Measurements from ENCODE around the gene FOSL2. TPM values are rescaled to one million over a fixed set of nuclear protein-coding genes. Genes with fewer than 3 reads are reported as not detected.

FOSL2 gene
- total and polyA plus RNA-seq, 10 of the 15 experiments (the other 5 are each of a cell fraction or from before 2014, with no cell fraction given): 0.05 to 1.3 (median 0.34) TPM

DNA sequence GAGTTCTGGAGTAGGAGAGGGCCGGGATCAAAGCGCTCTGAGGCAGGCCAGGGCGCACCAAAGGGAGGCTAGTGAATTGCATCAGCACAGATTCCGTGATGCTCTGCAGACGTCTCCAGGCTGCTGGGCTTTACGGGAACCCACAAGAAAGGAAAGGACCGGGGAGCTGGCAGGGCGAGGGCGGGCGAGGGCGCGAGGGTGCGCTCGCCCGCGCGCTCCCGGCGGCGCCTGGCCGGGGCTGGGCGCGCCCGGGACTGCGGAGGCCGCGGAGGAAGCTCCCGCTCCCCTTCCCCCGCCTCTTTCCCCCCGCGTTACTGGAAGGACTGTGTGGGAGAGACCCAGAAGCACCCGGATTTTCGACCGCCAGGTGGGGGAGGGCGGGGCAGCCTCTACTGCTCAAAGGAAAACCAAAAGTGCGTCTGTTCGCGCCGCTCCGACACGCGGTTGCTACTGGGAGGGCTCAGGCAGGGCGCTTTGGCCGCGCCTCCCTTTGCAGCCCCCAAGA is 2.4 kb upstream of the FOSL2 start (continued):
- peak; percentile 38; the same call in 1 of the 2 replicates for TF ChIP-seq SMARCA5 (IDR thresholded peaks at IDR 0.05)
- TF ChIP-seq, protein P1, sequence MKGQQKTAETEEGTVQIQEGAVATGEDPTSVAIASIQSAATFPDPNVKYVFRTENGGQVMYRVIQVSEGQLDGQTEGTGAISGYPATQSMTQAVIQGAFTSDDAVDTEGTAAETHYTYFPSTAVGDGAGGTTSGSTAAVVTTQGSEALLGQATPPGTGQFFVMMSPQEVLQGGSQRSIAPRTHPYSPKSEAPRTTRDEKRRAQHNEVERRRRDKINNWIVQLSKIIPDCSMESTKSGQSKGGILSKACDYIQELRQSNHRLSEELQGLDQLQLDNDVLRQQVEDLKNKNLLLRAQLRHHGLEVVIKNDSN (IDR thresholded peaks at IDR 0.05; ENCODE audit: borderline replicate concordance, extremely low read length, insufficient read depth, low read depth, low read length): no peak
- TF ChIP-seq, protein P2, sequence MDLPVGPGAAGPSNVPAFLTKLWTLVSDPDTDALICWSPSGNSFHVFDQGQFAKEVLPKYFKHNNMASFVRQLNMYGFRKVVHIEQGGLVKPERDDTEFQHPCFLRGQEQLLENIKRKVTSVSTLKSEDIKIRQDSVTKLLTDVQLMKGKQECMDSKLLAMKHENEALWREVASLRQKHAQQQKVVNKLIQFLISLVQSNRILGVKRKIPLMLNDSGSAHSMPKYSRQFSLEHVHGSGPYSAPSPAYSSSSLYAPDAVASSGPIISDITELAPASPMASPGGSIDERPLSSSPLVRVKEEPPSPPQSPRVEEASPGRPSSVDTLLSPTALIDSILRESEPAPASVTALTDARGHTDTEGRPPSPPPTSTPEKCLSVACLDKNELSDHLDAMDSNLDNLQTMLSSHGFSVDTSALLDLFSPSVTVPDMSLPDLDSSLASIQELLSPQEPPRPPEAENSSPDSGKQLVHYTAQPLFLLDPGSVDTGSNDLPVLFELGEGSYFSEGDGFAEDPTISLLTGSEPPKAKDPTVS (IDR thresholded peaks at IDR 0.05; ENCODE audit: low read depth, low read length): no peak
- no peak for TF ChIP-seq RELA (IDR thresholded peaks at IDR 0.05; ENCODE audit: borderline replicate concordance, partially characterized antibody)
- TF ChIP-seq, protein P3, sequence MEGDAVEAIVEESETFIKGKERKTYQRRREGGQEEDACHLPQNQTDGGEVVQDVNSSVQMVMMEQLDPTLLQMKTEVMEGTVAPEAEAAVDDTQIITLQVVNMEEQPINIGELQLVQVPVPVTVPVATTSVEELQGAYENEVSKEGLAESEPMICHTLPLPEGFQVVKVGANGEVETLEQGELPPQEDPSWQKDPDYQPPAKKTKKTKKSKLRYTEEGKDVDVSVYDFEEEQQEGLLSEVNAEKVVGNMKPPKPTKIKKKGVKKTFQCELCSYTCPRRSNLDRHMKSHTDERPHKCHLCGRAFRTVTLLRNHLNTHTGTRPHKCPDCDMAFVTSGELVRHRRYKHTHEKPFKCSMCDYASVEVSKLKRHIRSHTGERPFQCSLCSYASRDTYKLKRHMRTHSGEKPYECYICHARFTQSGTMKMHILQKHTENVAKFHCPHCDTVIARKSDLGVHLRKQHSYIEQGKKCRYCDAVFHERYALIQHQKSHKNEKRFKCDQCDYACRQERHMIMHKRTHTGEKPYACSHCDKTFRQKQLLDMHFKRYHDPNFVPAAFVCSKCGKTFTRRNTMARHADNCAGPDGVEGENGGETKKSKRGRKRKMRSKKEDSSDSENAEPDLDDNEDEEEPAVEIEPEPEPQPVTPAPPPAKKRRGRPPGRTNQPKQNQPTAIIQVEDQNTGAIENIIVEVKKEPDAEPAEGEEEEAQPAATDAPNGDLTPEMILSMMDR (IDR thresholded peaks at IDR 0.05 in 2 of 3, conservative IDR thresholded peaks at IDR 0.05 in 1 of 3; ENCODE audit: control insufficient read depth in 2 of 3, extremely low read depth in 1 of 3, insufficient read depth in 1 of 3, low read depth in 3 of 3, low read length in 3 of 3): 0 out of 6 replicates have a peak, but pooled peaks of 1 of the 3 experiments have one; percentile 3
- TF ChIP-seq RFX5 (IDR thresholded peaks at IDR 0.05; ENCODE audit: low read depth, low read length): no peak
- TF ChIP-seq EZH2 (IDR thresholded peaks at IDR 0.05; ENCODE audit: borderline replicate concordance, control insufficient read depth, low read depth, low read length): no peak
- TF ChIP-seq RAD51 (IDR thresholded peaks at IDR 0.05): no peak
- TF ChIP-seq NFXL1 (IDR thresholded peaks at IDR 0.05; ENCODE audit: borderline replicate concordance): no peak
- no peak for TF ChIP-seq TBL1XR1 (IDR thresholded peaks at IDR 0.05; ENCODE audit: low read depth, low read length)
- TF ChIP-seq, protein P4, sequence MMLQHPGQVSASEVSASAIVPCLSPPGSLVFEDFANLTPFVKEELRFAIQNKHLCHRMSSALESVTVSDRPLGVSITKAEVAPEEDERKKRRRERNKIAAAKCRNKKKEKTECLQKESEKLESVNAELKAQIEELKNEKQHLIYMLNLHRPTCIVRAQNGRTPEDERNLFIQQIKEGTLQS (IDR thresholded peaks at IDR 0.05; ENCODE audit: borderline replicate concordance, extremely low read depth, low read depth, low read length): no peak
- TF ChIP-seq HDAC2 (IDR thresholded peaks at IDR 0.05): no peak; the same call in 1 of the 2 replicates
- TF ChIP-seq, protein P5, sequence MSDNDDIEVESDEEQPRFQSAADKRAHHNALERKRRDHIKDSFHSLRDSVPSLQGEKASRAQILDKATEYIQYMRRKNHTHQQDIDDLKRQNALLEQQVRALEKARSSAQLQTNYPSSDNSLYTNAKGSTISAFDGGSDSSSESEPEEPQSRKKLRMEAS (IDR thresholded peaks at IDR 0.05; ENCODE audit: low read depth, low read length): no peak
- no peak for TF ChIP-seq CBFB (IDR thresholded peaks at IDR 0.05; ENCODE audit: low read depth)
- TF ChIP-seq TAF1 (IDR thresholded peaks at IDR 0.05; ENCODE audit: borderline replicate concordance, low read depth, low read length): no peak
- TF ChIP-seq NFIC (IDR thresholded peaks at IDR 0.05; ENCODE audit: low read depth, low read length): no peak
- TF ChIP-seq ATF7 (IDR thresholded peaks at IDR 0.05; ENCODE audit: low read depth): no peak
- TF ChIP-seq MYC (IDR thresholded peaks at IDR 0.05; ENCODE audit: insufficient read depth, insufficient read length, insufficient replicate concordance, low read length, severe bottlenecking): no peak
- TF ChIP-seq ASH2L (IDR thresholded peaks at IDR 0.05; ENCODE audit: borderline replicate concordance, low read depth): peak; percentile 90; the same call in 1 of the 2 replicates
- no peak for TF ChIP-seq NR2C2 (IDR thresholded peaks at IDR 0.05; ENCODE audit: borderline replicate concordance, control insufficient read depth, insufficient read length, low read depth)
- TF ChIP-seq SREBF2 (IDR thresholded peaks at IDR 0.05; ENCODE audit: low read length): no peak
- TF ChIP-seq ZBED1 (IDR thresholded peaks at IDR 0.05; ENCODE audit: borderline replicate concordance): no peak
- peak; percentile 62; the same call in 1 of the 2 replicates for TF ChIP-seq POLR2A (IDR thresholded peaks at IDR 0.05; ENCODE audit: low read depth, low read length)
- no peak for TF ChIP-seq FOS (IDR thresholded peaks at IDR 0.05; ENCODE audit: borderline replicate concordance, extremely low read depth, insufficient read length)
- no peak for TF ChIP-seq CBX3 (IDR thresholded peaks at IDR 0.05; ENCODE audit: borderline replicate concordance, low read depth)
- no peak for TF ChIP-seq ETV6 (conservative IDR thresholded peaks at IDR 0.05 in 1 of 2, IDR thresholded peaks at IDR 0.05 in 1 of 2; ENCODE audit: borderline replicate concordance in 1 of 2, low read depth in 1 of 2)
- TF ChIP-seq SUZ12 (IDR thresholded peaks at IDR 0.05; ENCODE audit: unreplicated experiment): no peak

All from GM12878 (cell line).